GM12878 (cell line): ENCODE data around the gene NUP205. TPM values are rescaled to one million over a fixed set of nuclear protein-coding genes. Genes with fewer than 3 reads are reported as not detected.

Source experiments
- ATAC-seq: fragments of 200-7000 bp; cut with Tn5 transposase; 3 replicates; pipeline ENCODE4 v1.9.1; 2020; ENCODE audit warnings: mild to moderate bottlenecking, moderate library complexity
- BruUV-seq: library from RNA; stranded (reverse); fragments of 400-500 nt; replicated peaks from 2 replicates; lab custom pipeline; 2021; lab: Mats Ljungman, UMichigan
- CTCF ChIA-PET: fragments of 300-600 bp; sonication (Branson Sonifier 250); formaldehyde crosslinking; extraction: SDS; loops from one replicate; lab custom pipeline; 2021; ENCODE audit warnings: inconsistent platforms; lab: Yijun Ruan, JAX
- POLR2A ChIA-PET: fragments of 350-600 bp; formaldehyde crosslinking; extraction: SDS; loops from one replicate; lab custom pipeline; 2021; ENCODE audit warnings: inconsistent platforms; lab: Charles Lee
- RAD21 ChIA-PET: fragments of 300-600 bp; sonication (Branson Sonifier 250); formaldehyde crosslinking; loops from one replicate; lab custom pipeline; 2023; ENCODE audit warnings: antibody characterized with exemption; ENCODE audit not compliant: unreplicated experiment; lab: Charles Lee
- SMC1A ChIA-PET: fragments of 300-600 bp; sonication (Branson Sonifier 250); formaldehyde crosslinking; loops from one replicate; lab custom pipeline; 2023; ENCODE audit not compliant: unreplicated experiment, uncharacterized antibody; lab: Charles Lee
- DNase-seq: peaks from one replicate; pipeline ENCODE4 v3.0.0-alpha.2; 2011; ENCODE audit warnings: low read depth, low spot score
- FAIRE-seq: peaks from 3 replicates; lab custom pipeline; 2011; peaks lifted over from hg19 to GRCh38; lab: Jason Lieb, UNC
- H2AFZ ChIP-seq: 2 replicates; pipeline ENCODE4 v1.6.0; 2011; ENCODE audit warnings: low read depth, low read length, control low read depth; ENCODE audit not compliant: control insufficient read depth
- H3K27ac ChIP-seq: 2 replicates; pipeline ENCODE4 v1.5.1; 2011; ENCODE audit warnings: control low read depth; ENCODE audit not compliant: control insufficient read depth, insufficient read depth
- H3K27me3 ChIP-seq, 2 experiments: replicated peaks in 1 of 2; 2 replicates each; pipeline versions ENCODE4 v1.6.0 to v1.6.1; 2011; ENCODE audit warnings: low read length in 1 of 2; ENCODE audit not compliant: control insufficient read depth in 2 of 2, insufficient read depth in 2 of 2
- H3K36me3 ChIP-seq, 2 experiments: 2 replicates each; pipeline ENCODE4 v1.5.1; 2011; ENCODE audit warnings: low read length in 1 of 2; ENCODE audit not compliant: control insufficient read depth in 2 of 2, insufficient read depth in 2 of 2
- H3K4me1 ChIP-seq: 2 replicates; pipeline ENCODE4 v1.6.1; 2011; ENCODE audit warnings: mild to moderate bottlenecking, low read length, moderate library complexity, mixed read lengths; ENCODE audit not compliant: control insufficient read depth, insufficient read depth
- H3K4me2 ChIP-seq: 2 replicates; pipeline ENCODE4 v1.6.0; 2011; ENCODE audit warnings: control low read depth; ENCODE audit not compliant: control insufficient read depth, insufficient read depth
- H3K4me3 ChIP-seq: fragments of 200-600 bp; sonication (generic); 2 replicates; pipeline ENCODE4 v1.5.1; 2016
- H3K79me2 ChIP-seq: 2 replicates; pipeline ENCODE4 v1.6.0; 2011; ENCODE audit warnings: low read length; ENCODE audit not compliant: control insufficient read depth, insufficient read depth
- H3K9ac ChIP-seq: 2 replicates; pipeline ENCODE4 v1.8.0; 2011; ENCODE audit warnings: low read length, control low read depth, mixed read lengths; ENCODE audit not compliant: control insufficient read depth, insufficient read depth
- H3K9me3 ChIP-seq: replicated peaks from 3 replicates; pipeline ENCODE4 v1.5.1; 2011; ENCODE audit warnings: mild to moderate bottlenecking, low read length; ENCODE audit not compliant: control insufficient read depth, insufficient read depth
- H4K20me1 ChIP-seq: 2 replicates; pipeline ENCODE4 v1.6.0; 2011; ENCODE audit not compliant: control insufficient read depth, insufficient read depth
- ASH2L ChIP-seq: fragments of 300-600, 200-600 bp; sonication (generic); IDR thresholded peaks from 2 replicates; pipeline ENCODE4 v1.6.1; 2017; ENCODE audit warnings: low read depth, mild to moderate bottlenecking, borderline replicate concordance
- ELK1 ChIP-seq: IDR thresholded peaks from 2 replicates; pipeline ENCODE4 v1.6.1; 2012; ENCODE audit warnings: low read depth, low read length, improper control_type of control experiment
- FOS ChIP-seq: IDR thresholded peaks from 3 replicates; pipeline ENCODE4 v1.6.1; 2011; ENCODE audit warnings: borderline replicate concordance; ENCODE audit not compliant: insufficient read length; ENCODE audit errors: extremely low read depth
- FOXK2 ChIP-seq: fragments of 450-650 bp; IDR thresholded peaks from 2 replicates; pipeline ENCODE4 v1.6.1; 2017; ENCODE audit warnings: mild to moderate bottlenecking, moderate library complexity
- GABPA ChIP-seq: IDR thresholded peaks from 2 replicates; pipeline ENCODE4 v1.6.1; 2014; ENCODE audit warnings: antibody characterized with exemption, low read depth, mild to moderate bottlenecking, inconsistent platforms
- KAT2A ChIP-seq: conservative IDR thresholded peaks from 2 replicates; pipeline ENCODE4 v1.6.1; 2011; ENCODE audit warnings: low read depth, low read length; ENCODE audit not compliant: control insufficient read depth
- MEF2B ChIP-seq: fragments of 450-650 bp; IDR thresholded peaks from 2 replicates; pipeline ENCODE4 v1.6.1; 2018; ENCODE audit warnings: mild to moderate bottlenecking, moderate library complexity; ENCODE audit not compliant: partially characterized antibody, poor library complexity, severe bottlenecking
- PKNOX1 ChIP-seq: fragments of 450-650 bp; IDR thresholded peaks from 2 replicates; pipeline ENCODE4 v1.6.1; 2016; ENCODE audit warnings: mild to moderate bottlenecking
- RAD51 ChIP-seq: fragments of 450-650 bp; IDR thresholded peaks from 2 replicates; pipeline ENCODE4 v1.6.1; 2016; ENCODE audit warnings: moderate library complexity, mild to moderate bottlenecking, inconsistent platforms
- SPI1 ChIP-seq: IDR thresholded peaks from 2 replicates; pipeline ENCODE4 v1.6.1; 2011; ENCODE audit warnings: low read depth, mild to moderate bottlenecking, low read length, moderate library complexity, borderline replicate concordance; ENCODE audit not compliant: insufficient read depth
- SREBF1 ChIP-seq: IDR thresholded peaks from 2 replicates; pipeline ENCODE4 v1.6.1; 2012; ENCODE audit warnings: mild to moderate bottlenecking, low read length
- SREBF2 ChIP-seq: IDR thresholded peaks from 2 replicates; pipeline ENCODE4 v1.6.1; 2012; ENCODE audit warnings: mild to moderate bottlenecking, low read length
- ZBTB11 ChIP-seq: fragments of 450-650 bp; formaldehyde crosslinking; IDR thresholded peaks from 2 replicates; pipeline ENCODE4 v1.5.0; 2022; ENCODE audit warnings: mild to moderate bottlenecking, missing genetic modification characterization
- ZBTB4 ChIP-seq: fragments of 450-650 bp; formaldehyde crosslinking; IDR thresholded peaks from 2 replicates; pipeline ENCODE4 v1.4.0; 2022; ENCODE audit warnings: mild to moderate bottlenecking, moderate library complexity
- WGBS: methylation state at CpG from one replicate; pipeline ENCODE4 v1.1.6; 2016; ENCODE audit warnings: low lambda C conversion rate; ENCODE audit not compliant: insufficient replicate concordance, insufficient coverage; ENCODE audit errors: missing lambda C conversion rate; 5-methylcytosine and 5-hydroxymethylcytosine counted together
- in situ Hi-C: fragments of 300-500 bp; cut with MboI; formaldehyde crosslinking; loops from 9 replicates; pipeline ENCODE4 v1.14.3; 2018; ENCODE audit warnings: mixed read lengths
- intact Hi-C: fragments of 100-400 bp; cut with micrococcal nuclease; formaldehyde crosslinking; loops from one replicate; pipeline ENCODE4 v1.14.2; 2022; ENCODE audit not compliant: unreplicated experiment
- polyA plus RNA-seq, 11 experiments: library from polyadenylated mRNA; depleted of rRNA in 4 of 11; unstranded in 6 of 11; stranded (reverse) in 5 of 11; fragments of >200 nt; fragmentation: Nextera tagmentation in 4 of 11; fragmentation: Illumina TruSeq in 1 of 11; extraction: Ambion mirVana in 4 of 11; extraction: Trizol in 1 of 11; gene quantifications; 1 replicate in 1 of 11; 2 replicates in 10 of 11; pipeline versions ENCODE4 v1.2.1 to v1.2.3, GENCODE V29; 2011 to 2016; ENCODE audit warnings: inconsistent platforms in 2 of 11, missing spikeins in 2 of 11, low read depth in 1 of 11
- total RNA-seq, 4 experiments: library from RNA; depleted of rRNA in 3 of 4; stranded (reverse); fragments of >200 nt in 3 of 4; fragmentation: Illumina TruSeq in 1 of 4; extraction: Trizol in 1 of 4; gene quantifications; 2 replicates each; pipeline versions ENCODE4 v1.2.1 to v1.2.3, GENCODE V29; 2013 to 2021

The NUP205 gene
- total and polyA plus RNA-seq, 10 of the 15 experiments (the other 5 are each of a cell fraction or from before 2014, with no cell fraction given), result 41.4 to 110 (median 85.9) TPM

GRCh38 chr7:135687466-135687865 lies 129.7 kb downstream of the NUP205 start:
- intact Hi-C loops (no loop called here), in situ Hi-C loops (no loop called here)
- Histone ChIP-seq H3K79me2 (no peaks in the 10 kb centered on the region), H2AFZ (no peak overlapping the region), H3K27ac (no peak overlapping the region), H4K20me1 (no peaks in the 10 kb centered on the region), H3K27me3 (no peaks in the 10 kb centered on the region), H3K9me3 (no peaks in the 10 kb centered on the region), H3K36me3 (no peaks in the 10 kb centered on the region; a peak in 1 of 4 replicates), H3K4me2 (no peak overlapping the region), H3K4me3 (no peak overlapping the region), H3K9ac (no peak overlapping the region), H3K4me1 (no peaks in the 10 kb centered on the region)
- ChIA-PET RAD21 (no interaction called here), CTCF (interaction anchor here (0.9 to 7.3 kb wide), 2 partner anchors 14 to 24 kb away, joined by 6 to 55 read pairs; no protein-coding TSS in a partner anchor), SMC1A (no interaction called here), POLR2A (no interaction called here)
- 0% methylated on average over 1 of the region's 1 CpG for WGBS
- DNase-seq, result no peak
- BruUV-seq, result no TSS peak
- no peak for FAIRE-seq
- ATAC-seq, result no peak
- TF ChIP-seq SREBF1 (no peak), SREBF2 (no peak), ELK1 (no peak), ZBTB11 (CRISPR knock-in tag) (no peak), SPI1 (no peak), FOS (no peak), ZBTB4 (CRISPR knock-in tag) (no peak), MEF2B (no peak), RAD51 (no peak), PKNOX1 (no peak), KAT2A (no peak), GABPA (no peak), ASH2L (no peak), FOXK2 (no peak)
